GM19351 (cell line): ENCODE data around the gene ITGB5.

Experiments used
- ATAC-seq: cut with Tn5 transposase; IDR thresholded peaks from one replicate; pipeline ENCODE4 v1.9.1; 2021; ENCODE audit warnings: mild to moderate bottlenecking, moderate library complexity; ENCODE audit not compliant: unreplicated experiment

ITGB5 gene

GRCh38 chr3:124887177-124887931 is at the start of gene ITGB5:
TSS of gene ITGB5 (minus strand) at chr3:124887365. CDS start at chr3:124887000, 365 bp downstream.
- ATAC-seq: peak; percentile 63

GRCh38 chr3:124935794-124936542 is 48.8 kb upstream of the ITGB5 start:
- no peak for ATAC-seq

GRCh38 chr3:124935264-124935663 is 48.1 kb upstream of the ITGB5 start:
- ATAC-seq: peak; percentile 64

- ATAC-seq: no peak
These were observed 47.4 kb upstream of the ITGB5 start, which contains the start of gene MUC13 for GRCh38 chr3:124934577-124934976. TSS of gene MUC13 (minus strand) at chr3:124934751. CDS start at chr3:124934712, 39 bp downstream.

GRCh38 chr3:124928333-124929202 is 41.4 kb upstream of the ITGB5 start:
- no peak for ATAC-seq

- ATAC-seq: peak; percentile 68
These were observed 40.4 kb upstream of the ITGB5 start for GRCh38 chr3:124927574-124928045.

- ATAC-seq: no peak
These were observed 39.4 kb upstream of the ITGB5 start for GRCh38 chr3:124926426-124927101.

- ATAC-seq: no peak
These were observed 37.6 kb upstream of the ITGB5 start for GRCh38 chr3:124924741-124925140.

- no peak for ATAC-seq
These were observed 36.7 kb upstream of the ITGB5 start for GRCh38 chr3:124923833-124924232.

GRCh38 chr3:124920718-124921117 is 33.6 kb upstream of the ITGB5 start:
- no peak for ATAC-seq

- no peak for ATAC-seq
These were observed 32.6 kb upstream of the ITGB5 start for GRCh38 chr3:124919756-124920155.

- no peak for ATAC-seq
These were observed 31.4 kb upstream of the ITGB5 start for GRCh38 chr3:124918524-124918923.

GRCh38 chr3:124916837-124917409 is 29.8 kb upstream of the ITGB5 start:
- no peak for ATAC-seq

GRCh38 chr3:124915254-124915653 is 28.1 kb upstream of the ITGB5 start:
- ATAC-seq: no peak

GRCh38 chr3:124907957-124908356 is 20.8 kb upstream of the ITGB5 start:
- ATAC-seq: no peak

GRCh38 chr3:124904835-124905492 is 17.8 kb upstream of the ITGB5 start:
- no peak for ATAC-seq

- no peak for ATAC-seq
These were observed 17.0 kb upstream of the ITGB5 start for GRCh38 chr3:124903896-124904834.

- ATAC-seq: no peak
These were observed 9.8 kb upstream of the ITGB5 start for GRCh38 chr3:124896824-124897526.
